ENCODE data around the gene IL1RL2.

The IL1RL2 gene

DNA sequence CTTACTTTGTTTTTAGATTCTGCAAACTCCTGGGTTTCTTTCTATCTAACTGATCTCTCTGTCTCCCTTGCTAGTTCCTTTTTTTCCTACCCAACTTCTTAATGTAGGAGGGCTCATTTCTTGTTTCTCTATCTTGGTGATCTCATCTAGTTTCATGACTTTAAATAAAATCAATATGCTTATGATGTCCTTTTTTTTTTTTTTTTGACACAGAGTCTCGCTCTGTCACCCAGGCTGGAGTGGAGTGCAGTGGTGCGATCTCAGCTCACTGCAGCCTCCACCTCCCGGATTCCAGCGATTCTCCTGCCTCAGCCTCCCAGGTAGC is 82.3 kb downstream of the IL1RL2 start:
- no peak for DNase-seq

- DNase-seq = no peak
Observed at GRCh38 chr2:102271844-102272243, 85.0 kb downstream of the IL1RL2 start.

DNA sequence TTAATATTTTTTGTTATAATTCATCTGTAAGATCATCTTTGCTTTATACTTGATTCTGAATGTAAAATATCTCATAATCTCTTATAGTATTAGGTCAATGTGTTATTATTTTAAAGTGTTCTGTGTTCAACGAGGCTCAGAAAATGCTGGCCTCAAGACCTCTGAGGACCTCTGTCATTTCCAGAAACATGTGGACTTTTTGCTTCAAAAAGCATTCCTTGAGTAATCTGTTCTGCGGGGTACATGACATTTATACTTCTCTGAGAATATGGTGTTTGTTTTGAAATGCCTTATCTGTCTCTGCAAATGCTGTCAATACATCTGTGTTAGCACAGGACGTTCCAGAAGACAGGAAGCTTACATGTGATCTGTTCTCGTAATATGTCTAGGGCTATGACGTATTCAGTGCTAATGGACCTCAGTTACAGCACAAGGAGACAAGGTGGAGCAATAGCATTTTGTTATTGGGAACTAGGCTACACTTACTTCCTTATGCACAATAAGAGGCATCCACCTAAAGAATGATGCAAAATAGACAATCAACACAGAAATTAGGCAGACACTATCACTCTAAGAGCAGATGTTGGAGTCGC is 86.9 kb downstream of the IL1RL2 start:
- DNase-seq = no peak

DNA sequence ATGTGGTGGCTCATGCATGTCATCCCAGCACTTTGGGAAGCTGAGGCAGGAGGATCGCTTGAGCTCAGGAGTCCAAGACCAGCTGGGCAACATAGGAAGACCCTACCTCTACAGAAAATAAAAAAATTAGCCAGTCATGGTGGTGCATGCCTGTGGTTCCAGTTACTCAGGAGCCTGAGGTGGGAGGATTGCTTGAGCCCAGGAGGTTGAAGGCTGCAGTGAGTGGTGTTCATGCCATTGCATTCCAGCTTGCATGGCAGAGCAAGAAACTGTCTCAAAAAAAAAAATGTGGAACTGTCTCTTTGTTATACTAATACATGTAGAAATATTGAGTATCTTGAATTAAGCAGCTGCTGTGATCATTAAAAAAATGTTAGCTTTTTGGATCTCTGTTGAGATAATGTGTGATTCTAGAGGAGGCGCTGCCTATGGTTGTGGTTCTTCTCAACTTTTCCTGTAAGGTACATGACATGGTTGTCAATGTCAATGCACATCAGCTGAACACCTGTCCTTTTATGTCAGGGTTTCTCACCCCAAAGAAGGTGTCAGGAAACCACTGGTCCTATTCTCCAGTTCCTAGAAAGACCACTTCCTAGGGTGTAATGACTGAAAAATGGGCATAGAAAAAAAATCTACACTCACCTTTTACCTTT is 89.9 kb downstream of the IL1RL2 start:
- no peak for DNase-seq

DNA sequence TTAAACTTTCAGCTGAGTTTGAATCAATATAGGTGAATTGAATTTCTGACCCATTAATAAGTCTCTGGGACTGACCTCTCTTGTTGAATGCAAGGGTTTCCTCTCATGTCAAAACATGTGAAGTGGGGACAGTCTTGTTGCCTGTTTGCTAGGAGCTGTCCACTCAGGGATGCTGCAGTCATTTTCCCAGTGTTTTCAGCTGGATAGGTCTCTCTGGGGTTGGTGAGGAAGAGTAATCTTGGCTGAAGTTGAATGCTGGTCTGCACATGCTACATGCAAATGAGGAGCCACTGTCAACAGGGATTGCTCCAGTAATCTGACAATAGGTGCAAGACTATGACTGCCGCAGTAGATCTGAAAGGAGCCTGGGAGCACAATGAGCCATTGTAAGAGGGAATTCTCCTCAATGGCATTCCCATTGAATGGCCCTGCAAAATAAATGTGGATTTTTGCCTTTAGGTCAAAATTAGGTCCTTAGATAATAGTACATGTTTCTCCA is 90.4 kb downstream of the IL1RL2 start:
- DNase-seq = no peak

DNA sequence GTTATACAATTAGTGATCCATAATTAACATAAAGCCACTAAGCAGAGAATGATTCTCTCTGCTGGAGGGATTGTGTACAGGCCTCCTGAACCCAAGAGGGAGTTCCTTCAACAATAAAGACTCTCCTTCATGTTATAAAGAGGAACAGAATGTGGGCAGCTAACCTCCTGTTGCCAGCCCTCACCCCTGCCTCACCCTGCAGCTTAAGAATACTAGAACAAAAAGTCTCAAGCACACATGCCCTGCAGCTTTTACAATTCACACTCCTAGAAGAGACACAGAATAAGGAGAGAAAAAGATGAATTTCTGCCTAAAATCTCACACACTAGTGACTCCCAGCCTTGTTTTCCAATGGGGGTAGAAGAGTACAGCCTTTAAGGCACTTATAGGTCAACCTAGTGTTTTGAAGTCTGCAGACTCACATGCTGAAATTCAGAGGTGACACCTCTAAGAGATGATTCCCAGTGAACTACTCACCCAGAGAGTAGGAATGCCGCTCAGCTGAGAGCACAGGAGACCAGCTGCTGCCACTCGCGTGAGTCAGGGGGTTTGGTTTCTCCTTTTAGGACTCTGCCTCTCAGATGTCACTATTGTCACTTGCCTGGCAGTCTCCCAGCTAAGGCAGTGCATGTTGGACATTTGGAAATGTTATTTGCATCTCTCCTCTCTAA is 92.0 kb downstream of the IL1RL2 start:
- DNase-seq = no peak

GRCh38 chr2:102279391-102279735 is 92.5 kb downstream of the IL1RL2 start:
- no peak for DNase-seq

DNA sequence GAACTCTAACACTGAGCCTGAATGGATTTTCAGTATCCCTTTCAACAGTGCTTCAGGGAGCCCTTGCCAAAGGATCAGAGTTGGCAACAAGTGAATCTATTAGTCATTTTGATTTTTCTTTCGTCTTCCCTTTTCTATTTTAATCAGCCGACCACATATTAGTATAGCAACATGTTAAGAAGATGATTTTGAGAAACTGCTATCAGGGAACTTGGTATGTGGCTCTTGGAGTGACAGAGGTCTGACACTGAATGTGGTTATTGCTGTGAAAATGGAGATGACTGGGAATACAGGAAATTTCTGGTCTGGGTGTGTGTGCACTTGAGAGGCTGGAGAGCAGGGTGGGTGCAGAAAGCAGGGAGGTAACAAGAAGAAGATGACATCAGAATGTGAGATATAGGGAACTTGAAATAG is 95.9 kb downstream of the IL1RL2 start:
- no peak for DNase-seq

- no peak for DNase-seq
Observed at GRCh38 chr2:102283996-102284395, 97.2 kb downstream of the IL1RL2 start.

DNA sequence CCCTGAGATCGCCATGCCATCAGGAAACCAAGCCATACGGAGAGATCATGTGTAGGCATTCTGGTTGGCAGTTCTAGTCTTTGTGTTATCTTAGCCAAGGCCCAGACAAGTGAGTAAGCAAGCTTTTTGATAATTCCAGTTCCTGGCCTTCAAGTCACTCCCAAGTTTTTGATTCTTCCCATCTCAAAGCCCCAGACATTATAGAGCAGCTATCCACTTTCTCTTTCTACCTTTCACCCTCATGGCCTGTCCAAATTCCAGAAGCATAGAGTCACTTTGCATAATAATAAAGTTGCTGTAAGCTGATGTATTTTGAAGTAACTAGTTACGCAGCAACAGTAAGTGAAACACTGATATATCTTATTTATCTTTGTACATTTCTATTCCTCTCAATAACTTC is 97.8 kb downstream of the IL1RL2 start:
- DNase-seq = no peak

DNA sequence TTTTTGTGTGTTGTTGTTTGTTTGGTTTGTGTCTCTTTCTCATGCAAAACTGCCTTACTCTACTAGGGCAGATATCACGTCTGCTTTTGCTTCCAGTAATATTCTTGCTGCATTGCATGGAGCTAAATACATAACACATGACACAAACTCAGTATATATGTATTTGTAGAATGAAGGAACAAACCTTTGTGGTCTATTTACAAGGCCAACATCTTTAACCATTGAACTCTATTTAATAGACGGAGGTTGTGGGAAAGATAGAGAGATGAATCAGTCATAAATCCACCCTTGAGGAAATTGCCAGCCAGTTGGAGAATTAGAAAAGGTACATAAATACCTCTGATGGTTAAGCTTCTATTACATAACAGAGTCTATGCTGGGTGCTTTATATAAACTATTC is 98.5 kb downstream of the IL1RL2 start:
- no peak for DNase-seq

GRCh38 chr2:102286041-102286440 is 99.2 kb downstream of the IL1RL2 start:
- no peak for DNase-seq

DNA sequence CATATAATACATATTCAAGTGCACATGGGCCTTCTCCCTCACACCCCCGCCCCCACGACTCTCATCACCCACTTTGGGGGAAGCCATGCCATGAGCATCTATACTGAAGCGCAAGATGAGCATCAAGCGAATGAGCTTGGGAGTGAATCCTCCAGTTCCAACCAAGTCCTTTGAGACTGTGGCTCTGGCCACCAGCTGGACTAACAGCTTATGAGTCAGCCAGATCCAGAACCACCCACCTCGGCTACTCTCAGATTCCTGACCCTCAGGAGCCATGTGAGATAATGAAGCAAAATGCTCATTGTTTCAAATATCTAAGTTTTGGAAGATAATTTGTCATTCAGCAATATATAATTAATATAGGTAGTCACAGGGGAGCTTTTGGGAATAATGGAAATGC is 102.3 kb downstream of the IL1RL2 start:
- no peak for DNase-seq
